Fibroblast of peridontal ligament (primary cell): Measurements from ENCODE around the gene TESK2.
"Not testable (repeated sequence)": the region's sequence is repeated elsewhere in the genome, so short reads cannot be mapped to it uniquely, and the experiment has no call there.

Experiments
- DNase-seq: peaks from one replicate; pipeline ENCODE4 v3.0.0-alpha.2; 2010; ENCODE audit errors: extremely low read depth

Gene TESK2, protein sequence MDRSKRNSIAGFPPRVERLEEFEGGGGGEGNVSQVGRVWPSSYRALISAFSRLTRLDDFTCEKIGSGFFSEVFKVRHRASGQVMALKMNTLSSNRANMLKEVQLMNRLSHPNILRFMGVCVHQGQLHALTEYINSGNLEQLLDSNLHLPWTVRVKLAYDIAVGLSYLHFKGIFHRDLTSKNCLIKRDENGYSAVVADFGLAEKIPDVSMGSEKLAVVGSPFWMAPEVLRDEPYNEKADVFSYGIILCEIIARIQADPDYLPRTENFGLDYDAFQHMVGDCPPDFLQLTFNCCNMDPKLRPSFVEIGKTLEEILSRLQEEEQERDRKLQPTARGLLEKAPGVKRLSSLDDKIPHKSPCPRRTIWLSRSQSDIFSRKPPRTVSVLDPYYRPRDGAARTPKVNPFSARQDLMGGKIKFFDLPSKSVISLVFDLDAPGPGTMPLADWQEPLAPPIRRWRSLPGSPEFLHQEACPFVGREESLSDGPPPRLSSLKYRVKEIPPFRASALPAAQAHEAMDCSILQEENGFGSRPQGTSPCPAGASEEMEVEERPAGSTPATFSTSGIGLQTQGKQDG

DNA sequence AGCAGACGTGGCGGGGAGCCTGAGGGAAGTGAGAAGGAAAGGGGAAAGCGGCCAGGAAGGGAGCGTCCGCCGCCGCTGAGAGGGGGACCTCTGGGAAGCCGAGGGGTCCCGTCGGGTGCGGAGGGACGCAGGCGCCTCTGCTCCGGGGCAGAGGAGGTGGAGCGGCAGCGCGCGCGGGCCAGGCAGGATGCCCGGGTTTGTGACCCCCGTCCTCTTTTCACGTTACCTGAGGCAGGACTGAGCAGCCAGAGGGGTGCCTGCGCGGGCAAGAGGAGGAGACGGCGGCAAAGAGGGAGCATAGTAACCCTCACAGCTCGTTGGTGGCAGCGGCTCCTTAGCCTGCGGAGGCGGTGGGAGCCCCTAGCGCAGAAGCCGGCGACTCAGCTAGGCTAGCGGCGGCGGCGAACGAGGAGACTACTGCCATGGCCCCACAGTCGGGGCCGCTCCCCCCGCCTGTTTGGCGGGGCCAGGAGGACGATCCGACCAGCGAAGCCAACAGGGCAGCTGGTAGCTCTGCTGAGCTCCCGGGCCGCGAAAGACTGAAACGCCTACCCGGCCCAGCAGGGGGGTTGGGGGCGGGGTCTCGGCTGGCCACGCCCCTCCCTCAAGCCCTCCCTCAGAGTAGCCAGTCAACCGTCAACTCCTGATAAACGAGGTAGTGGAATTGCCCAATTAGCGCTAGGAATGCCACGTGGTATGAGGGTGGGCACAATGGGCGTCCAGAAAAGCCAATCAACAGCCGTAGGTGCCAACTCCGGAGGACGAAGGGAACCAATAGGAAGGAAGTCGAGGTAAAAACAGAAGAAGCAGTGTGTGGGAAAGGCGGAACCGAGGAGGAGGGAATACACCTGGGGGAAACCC, at the start of gene TESK2:
TESK2 (minus strand) TSS at position 538 of the 861 bp plus-strand sequence. CDS start 33,378 bp downstream, outside the sequence.
- peak; percentile 99 for DNase-seq

DNA sequence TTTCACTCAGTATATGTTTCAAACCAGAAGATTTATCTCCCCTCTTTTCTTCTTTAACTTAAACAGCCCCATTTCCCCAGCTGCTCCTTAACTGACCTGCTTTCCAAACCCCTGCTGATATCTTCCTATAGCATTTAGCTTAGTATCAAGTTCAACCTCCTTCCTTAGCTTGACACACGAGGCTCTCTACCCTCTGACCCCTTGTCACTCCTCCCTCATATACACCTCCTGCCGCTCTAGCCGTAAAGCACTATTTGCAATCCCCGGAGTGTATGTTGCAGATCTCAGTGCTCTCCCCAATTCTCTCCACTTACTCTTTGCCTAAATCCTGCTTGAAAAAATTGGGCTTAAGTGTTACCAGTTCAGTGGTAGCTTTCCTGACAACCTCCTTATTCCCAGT, 45.9 kb upstream of the TESK2 start:
- no peak for DNase-seq

DNA sequence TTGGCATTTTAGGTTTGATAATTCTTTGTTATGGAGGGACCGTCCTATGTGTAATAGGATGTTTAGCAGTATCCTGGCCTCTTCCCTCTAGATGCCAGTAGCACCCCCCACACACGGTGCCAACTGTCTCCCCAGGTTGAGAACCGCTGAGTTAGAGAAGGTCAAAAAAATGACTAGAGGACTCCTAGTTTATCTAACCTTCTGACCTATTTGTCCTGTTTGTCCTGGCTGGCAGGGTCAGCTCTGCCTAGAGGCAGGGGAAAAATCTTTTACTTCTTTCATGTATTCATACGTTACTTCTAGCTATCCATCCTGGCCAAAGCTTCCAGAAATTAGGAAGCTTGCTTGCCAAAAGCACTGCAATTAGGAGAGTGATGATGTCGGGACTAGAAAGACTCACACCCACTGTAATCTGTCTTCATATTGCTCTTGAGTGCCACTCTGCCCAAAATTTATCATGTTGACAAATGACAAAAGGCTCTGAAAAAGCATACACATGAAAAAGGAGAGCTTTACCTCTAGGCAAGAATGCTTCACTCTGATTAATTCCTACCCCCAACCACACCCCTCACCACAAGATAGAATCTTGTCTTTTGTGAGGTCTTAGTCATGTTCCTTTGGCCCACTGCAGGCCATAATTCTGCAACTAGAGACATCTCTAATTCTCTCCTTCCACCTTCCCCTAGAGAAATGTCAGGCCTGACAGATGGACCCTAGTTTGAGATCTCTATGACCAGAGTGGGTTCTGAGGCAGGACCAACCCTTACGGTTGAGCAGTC, 45.2 kb upstream of the TESK2 start:
- no peak for DNase-seq

DNA sequence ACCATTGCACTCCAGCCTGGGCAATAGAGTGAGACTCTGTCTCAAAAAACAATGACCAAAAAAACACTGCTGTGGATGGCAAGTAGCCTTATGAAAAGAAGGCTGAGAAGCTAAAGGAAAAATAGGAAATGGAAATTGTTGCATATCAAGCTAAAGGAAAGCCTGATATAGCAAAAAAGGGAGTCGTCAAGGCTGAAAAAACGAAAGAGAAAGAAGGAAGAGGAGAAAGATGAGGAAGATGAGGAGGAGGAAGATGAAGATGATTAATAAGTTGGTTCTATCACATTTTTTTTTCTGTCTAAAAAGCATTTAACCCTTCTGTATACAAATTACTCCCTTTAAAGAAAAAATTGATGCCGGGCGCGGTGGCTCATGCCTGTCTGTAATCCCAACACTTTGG, 40.9 kb upstream of the TESK2 start:
- DNase-seq: no peak

DNA sequence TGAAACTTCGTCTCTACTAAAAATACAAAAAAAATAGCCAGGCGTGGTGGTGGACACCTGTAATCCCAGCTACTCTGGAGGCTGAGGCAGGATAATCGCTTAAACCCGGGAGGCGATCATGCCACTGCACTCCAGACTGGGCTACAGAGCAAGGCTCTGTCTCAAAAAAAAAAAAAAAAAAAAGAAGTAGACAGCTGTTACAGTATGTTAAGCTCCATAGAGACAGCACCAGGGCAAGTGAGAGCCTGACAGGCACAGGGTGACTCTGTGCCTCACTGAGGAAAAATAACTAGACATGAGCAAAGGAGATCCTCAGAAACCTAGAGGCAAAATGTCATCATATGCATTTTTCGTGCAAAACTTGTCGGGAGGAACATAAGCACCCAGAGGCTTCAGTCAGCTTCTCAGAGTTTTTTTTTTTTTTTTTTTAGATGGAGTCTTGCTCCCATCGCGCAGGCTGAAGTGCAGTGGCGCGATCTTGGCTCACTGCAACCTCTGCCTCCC, 39.7 kb upstream of the TESK2 start:
- no peak for DNase-seq

DNA sequence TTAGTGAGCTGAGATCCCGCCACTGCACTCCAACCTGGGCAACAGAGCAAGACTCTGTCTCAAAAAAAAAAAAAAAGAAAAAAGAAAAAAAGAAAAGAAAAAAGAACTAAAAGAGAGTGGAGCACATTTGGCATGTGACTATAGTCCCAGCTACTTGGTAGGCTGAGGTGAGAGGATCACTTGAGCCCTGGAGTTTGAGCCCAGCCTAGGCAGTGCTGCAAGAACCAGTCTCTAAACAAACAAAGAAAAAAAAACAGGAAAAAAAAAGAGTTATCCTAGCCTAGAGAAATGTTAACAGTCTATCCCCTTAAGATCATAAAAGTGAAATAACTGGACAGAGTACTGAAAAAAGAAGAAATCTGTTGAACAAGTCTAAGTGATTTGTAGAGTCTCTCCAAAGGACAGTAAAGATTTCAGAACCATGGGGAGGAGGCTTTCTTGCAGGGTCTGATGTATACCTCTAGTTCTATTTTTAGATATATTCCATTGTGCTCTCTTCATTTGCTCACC, 35.2 kb upstream of the TESK2 start:
- no peak for DNase-seq

DNA sequence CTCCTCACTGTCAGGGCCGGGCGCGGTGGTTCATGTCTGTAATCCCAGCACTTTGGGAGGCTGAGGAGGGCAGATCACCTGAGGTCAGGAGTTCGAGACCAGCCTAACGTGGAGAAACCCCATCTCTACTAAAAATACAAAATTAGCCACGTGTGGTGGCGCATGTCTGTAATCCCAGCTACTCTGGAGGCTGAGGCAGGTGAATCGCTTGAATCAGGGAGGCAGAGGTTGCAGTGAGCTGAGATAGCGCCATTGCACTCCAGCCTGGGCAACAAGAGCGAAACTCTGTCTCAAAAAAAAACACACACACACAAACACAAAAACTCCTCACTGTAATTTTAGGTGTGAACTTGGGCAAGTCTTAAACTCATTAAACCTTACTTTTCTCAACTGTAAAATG, 33.0 kb upstream of the TESK2 start:
- not testable (repeated sequence) for DNase-seq

DNA sequence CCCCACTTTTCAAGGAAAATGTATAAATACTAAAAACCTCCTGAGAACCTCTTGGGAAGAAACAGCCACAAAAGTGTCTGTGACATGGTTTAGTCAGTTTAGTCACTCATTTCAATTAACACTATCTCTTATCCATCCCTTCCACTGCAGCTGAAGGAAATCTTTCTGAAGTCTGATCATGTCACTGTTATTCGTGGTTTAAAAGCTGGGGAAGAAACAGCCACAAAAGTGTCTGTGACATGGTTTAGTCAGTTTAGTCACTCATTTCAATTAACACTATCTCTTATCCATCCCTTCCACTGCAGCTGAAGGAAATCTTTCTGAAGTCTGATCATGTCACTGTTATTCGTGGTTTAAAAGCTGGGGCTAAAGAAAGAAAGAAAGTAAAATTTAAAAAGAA, 32.6 kb upstream of the TESK2 start:
- DNase-seq: not testable (repeated sequence)

DNA sequence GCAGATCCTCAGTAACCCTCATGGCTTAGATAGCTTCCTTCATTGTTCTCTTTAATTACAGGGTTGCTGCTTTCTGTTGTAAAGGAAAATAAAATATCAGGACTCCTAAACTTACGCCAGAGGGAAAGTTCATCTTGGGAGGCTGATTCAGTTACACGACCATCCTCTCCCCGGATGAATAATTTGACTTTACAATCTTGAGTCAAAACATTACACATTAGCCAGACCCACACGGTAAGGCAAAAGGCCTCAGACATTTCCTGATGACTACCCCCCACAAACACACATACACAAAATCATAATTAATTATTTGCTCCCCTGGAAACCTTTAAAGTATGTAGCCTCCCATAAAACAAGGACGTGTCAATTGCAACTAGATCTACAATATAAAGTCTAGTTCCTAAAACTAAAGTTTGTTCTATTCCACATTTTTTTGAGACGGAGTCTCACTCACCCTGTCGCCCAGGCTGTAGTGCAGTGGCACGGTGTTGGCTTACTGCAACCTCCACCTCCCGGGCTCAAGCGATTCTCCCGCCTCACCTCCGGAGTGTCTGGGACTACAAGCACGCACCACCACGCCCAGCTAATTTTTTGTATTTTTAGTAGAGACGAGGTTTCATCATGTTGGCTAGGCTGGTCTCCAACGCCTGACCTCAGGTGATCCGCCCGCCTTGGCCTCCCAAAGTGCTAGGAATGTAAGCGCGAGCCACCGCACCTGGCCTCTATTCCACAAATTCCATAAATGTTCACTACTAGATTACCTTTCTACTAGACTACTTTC, 31.6 kb upstream of the TESK2 start:
- DNase-seq: no peak

DNA sequence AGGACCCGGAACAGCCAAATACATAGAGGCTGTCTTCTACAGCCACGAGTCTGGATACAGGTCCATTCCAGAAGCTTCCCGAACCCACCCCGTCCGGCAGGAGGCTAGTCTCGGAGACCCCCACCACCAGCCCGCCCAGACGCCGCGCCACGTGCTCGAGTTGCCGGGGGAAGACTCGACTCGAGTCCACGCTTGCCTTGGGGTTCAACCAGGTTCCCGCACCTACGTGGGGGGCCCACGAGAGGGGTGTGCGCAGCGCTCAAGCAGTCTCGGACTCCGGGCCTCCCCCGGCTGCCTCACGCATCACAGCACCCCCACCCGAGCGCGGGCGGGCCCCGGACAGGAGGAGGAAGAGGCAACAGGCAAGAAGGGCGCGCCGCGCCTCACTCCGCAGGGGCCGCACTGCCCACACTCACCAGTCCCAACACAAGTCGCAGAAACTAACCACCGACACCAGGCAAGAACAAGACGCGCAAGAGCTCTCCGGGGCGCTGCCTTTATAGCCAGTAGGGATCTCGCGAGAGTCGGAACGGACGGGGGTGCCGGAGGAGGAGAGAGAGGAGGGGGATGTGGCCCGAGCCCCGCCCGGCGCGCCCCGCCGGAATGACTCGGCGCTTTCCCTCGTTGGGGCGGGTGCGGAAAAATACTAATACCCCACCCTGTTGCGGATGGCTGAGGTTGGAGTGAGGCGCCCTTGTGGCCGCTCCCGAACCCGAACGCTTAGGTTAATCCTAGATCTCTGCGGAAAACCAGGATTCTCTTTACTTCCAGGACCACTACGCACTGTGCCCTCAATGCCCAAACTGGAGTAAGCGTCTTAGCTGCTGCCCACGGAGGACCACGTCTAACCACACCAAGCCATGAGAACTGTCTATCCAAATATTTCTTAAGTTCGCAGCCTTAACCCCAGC, 30.7 kb upstream of the TESK2 start, which contains the start of gene PRDX1:
PRDX1 (minus strand) TSS at position 472 of the 911 bp plus-strand sequence. CDS start 2,841 bp downstream, outside the sequence.
- DNase-seq: peak; percentile 96

DNA sequence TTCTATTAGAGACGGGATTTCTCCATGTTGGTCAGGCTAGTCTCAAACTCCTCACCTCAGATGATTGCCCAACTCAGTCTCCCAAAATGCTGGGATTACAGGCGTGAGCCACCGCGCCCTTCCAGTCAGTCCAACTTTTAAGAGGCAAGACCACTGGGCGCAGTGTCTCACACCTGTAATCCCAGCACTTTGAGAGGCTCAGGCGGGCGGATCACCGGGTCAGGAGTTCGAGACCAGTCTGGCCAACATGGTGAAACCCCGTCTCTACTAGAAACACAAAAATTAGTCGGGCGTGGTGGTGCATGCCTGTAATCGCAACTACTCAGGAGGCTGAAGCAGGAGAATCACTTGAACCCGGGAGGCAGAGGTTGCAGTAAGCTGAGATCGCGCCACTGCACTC, 28.8 kb upstream of the TESK2 start:
- DNase-seq: not testable (repeated sequence)

DNA sequence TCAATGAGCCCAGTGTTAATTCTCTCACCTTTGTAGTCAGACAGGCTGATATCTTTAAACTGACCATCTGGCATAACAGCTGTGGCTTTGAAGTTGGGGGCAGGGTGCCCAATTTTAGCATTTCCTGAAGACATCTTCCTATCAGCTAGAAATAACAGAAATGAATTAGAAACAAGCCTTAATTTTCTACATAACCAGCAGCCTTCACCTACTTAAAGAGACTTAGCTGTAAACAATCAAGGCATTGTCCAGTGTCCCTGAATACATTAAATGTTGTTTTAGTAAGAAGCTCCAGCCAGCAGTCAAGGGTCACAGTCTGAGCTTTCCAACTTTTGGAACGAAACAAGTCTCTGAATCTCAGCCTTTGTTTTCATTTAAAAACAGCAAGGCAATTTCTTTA, 27.9 kb upstream of the TESK2 start:
- DNase-seq: no peak

DNA sequence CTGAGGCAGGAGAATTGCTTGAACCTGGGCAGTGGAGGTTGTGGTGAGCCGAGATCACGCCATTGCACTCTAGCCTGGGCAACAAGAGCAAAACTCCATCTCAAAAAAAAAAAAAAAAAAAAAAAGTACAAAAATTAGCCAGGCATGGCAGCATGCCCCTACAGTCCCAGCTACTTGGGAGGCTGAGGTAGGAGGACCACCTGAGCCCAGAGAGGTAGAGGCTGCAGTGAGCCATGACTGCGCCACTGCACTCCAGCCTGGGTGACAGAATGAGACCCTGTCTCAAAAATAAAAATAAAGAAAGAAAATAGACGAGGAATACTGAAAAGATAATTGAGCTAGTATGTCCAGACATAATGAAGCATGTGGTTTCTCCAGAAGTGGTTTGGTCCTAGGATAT, 27.4 kb upstream of the TESK2 start:
- not testable (repeated sequence) for DNase-seq

DNA sequence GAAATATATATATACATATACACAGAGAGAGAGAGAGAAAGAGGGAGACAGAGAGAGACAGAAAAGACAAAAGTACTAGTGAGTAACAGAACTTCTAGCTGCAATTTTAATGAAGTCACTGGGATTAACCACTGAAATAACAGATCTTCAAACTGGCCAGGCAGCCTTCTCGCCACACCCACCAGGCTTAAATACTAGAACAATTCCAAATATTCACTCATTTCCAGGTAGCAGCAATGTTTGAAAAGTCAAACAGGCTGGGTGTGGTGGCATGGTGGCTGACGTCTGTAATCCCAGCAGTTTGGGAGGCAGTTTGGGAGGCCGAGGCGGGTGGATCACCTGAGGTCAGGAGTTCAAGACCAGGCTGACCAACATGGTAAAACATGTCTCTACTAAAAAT, 25.5 kb upstream of the TESK2 start:
- DNase-seq: no peak

DNA sequence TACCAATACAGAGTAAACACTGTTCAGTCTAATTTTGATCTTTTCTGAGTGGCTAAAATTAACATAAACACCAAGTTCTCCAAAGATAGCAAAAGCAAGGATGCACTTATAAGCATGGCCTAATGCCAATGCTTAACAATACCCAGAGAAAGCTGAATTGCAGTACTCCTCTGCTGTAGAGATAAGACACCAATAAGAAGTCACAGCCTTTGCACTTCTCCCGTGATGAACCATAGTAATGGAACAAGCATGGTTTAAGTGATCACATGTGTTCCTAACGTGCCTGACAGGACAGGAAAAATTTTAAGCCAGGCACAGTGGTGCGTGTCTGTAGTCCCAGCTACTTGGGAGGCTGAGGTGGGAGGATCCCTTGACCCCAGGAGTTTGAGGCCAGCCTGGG, 25.1 kb upstream of the TESK2 start:
- no peak for DNase-seq

DNA sequence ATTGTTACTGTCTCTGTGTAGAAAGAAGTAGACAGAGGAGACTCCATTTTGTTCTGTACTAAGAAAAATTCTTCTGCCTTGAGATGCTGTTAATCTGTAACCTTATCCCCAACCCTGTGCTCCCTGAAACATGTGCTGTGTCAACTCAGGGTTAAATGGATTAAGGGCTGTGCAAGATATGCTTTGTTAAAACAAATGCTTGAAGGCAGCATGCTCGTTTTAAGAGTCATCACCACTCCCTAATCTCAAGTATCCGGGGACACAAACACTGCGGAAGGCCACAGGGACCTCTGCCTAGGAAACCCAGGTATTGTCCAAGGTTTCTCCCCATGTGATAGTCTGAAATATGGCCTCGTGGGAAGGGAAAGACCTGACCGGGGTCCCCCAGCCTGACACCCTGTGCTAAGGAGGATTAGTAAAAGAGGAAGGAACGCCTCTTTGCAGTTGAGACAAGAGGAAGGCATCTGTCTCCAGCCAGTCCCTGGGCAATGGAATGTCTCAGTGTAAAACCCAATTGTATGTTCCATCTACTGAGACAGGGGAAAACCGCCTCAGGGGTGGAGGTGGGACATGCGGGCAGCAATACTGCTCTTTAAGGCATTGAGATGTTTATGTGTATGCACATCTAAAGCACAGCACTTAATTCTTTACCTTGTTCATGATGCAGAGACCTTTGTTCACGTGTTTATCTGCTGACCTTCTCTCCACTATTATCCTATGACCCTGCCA, 22.7 kb upstream of the TESK2 start:
- not testable (repeated sequence) for DNase-seq

DNA sequence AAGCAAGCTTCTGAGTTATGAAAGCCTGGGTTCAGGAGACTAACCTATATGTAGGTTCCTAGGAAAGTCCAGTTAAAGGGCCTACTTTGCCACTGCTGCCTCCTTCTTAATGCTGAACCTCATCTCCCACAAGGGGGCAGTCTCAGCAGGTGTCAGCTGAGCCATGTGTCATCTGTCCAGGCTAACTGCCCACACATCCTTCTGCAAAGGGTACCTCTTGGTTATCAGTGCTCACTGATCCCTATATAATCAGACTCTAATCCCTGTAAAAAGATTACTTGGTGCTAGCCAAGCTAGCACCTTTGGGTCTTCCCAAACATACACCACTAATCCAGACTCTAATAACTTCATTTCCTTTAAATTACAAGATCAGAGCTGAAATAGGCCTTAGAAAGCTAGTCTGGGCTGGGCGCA, 21.7 kb upstream of the TESK2 start:
- peak; percentile 66 for DNase-seq

DNA sequence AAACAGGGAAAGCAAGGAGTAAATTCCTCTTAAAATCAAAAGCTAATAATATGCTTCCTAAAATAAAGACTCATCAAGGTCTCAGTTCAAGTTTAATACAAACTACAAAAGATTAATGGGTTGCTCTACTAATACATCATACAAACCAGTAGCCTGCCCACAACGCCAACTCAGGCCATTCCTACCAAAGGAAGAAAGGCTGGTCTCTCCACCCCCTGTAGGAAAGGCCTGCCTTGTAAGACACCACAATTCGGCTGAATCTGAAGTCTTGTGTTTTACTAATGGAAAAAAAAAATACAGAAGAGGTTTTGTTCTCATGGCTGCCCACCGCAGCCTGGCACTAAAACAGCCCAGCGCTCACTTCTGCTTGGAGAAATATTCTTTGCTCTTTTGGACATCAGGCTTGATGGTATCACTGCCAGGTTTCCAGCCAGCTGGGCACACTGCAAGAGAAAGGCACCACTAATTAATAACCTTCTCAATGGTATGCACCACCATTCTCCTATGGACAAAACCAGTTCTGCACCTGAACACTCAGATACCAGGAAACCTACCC, 20.1 kb upstream of the TESK2 start:
- no peak for DNase-seq
